IMR-90 (cell line): ENCODE data around the gene CCDC17. TPM values are rescaled to one million over a fixed set of nuclear protein-coding genes. Genes with fewer than 3 reads are reported as not detected.

ENCODE experiments used
- ATAC-seq: fragments of 200-7000 bp; cut with Tn5 transposase; 2 replicates; pipeline ENCODE4 v1.9.1; 2020; ENCODE audit warnings: low read depth, mild to moderate bottlenecking, moderate library complexity
- BruUV-seq: library from RNA; stranded (reverse); fragments of 400-500 nt; replicated peaks from 2 replicates; lab custom pipeline; 2021; lab: Mats Ljungman, UMichigan
- CTCF ChIA-PET: fragments of 300-600 bp; formaldehyde crosslinking; extraction: SDS; loops from one replicate; lab custom pipeline; 2021; ENCODE audit warnings: antibody characterized with exemption; lab: Yijun Ruan, JAX
- POLR2A ChIA-PET: fragments of 300-600 bp; sonication (Branson Sonifier 250); formaldehyde crosslinking; loops from one replicate; lab custom pipeline; 2022; ENCODE audit warnings: antibody characterized with exemption; ENCODE audit not compliant: unreplicated experiment; lab: Charles Lee
- DNase-seq: peaks from one replicate; pipeline ENCODE4 v3.0.0; 2013
- H2AFZ ChIP-seq: replicated peaks from 2 replicates; pipeline ENCODE3; 2013; ENCODE audit warnings: low read length, mild to moderate bottlenecking; ENCODE audit not compliant: poor library complexity
- H2AK5ac ChIP-seq: 2 replicates; pipeline ENCODE4 v1.6.1; 2013; ENCODE audit warnings: low read depth, low read length, inconsistent platforms
- H2AK9ac ChIP-seq: replicated peaks from 2 replicates; pipeline ENCODE3; 2013; ENCODE audit warnings: mild to moderate bottlenecking, low read depth, low read length, moderate library complexity; ENCODE audit not compliant: poor library complexity
- H2BK120ac ChIP-seq: 2 replicates; pipeline ENCODE4 v1.6.1; 2013; ENCODE audit warnings: low read depth, low read length, inconsistent platforms
- H2BK15ac ChIP-seq: 3 replicates; pipeline ENCODE4 v1.6.1; 2013; ENCODE audit warnings: low read depth, low read length, inconsistent platforms
- H2BK20ac ChIP-seq: 2 replicates; pipeline ENCODE4 v1.6.1; 2013; ENCODE audit warnings: low read depth, mild to moderate bottlenecking, inconsistent platforms, low read length, moderate library complexity
- H2BK5ac ChIP-seq: 2 replicates; pipeline ENCODE4 v1.6.1; 2013; ENCODE audit warnings: mild to moderate bottlenecking, low read depth, low read length, inconsistent platforms; ENCODE audit not compliant: poor library complexity, severe bottlenecking
- H3K14ac ChIP-seq: replicated peaks from 2 replicates; pipeline ENCODE4 v1.6.1; 2013; ENCODE audit warnings: low read depth, low read length, inconsistent platforms
- H3K18ac ChIP-seq: 2 replicates; pipeline ENCODE4 v1.6.1; 2013; ENCODE audit warnings: low read depth, low read length, control low read depth
- H3K23ac ChIP-seq: 2 replicates; pipeline ENCODE4 v1.6.1; 2013; ENCODE audit warnings: low read depth, low read length, inconsistent platforms
- H3K27ac ChIP-seq: 2 replicates; pipeline ENCODE4 v1.5.1; 2013; ENCODE audit warnings: mild to moderate bottlenecking, control low read depth, low read length; ENCODE audit not compliant: insufficient read depth
- H3K27me3 ChIP-seq: 2 replicates; pipeline ENCODE4 v1.6.1; 2013; ENCODE audit warnings: low read length; ENCODE audit not compliant: control insufficient read depth, insufficient read depth
- H3K36me3 ChIP-seq: 2 replicates; pipeline ENCODE4 v1.6.1; 2013; ENCODE audit warnings: low read length, mixed read lengths; ENCODE audit not compliant: control insufficient read depth, insufficient read depth
- H3K4ac ChIP-seq: 2 replicates; pipeline ENCODE4 v1.6.1; 2013; ENCODE audit warnings: low read depth, low read length, inconsistent platforms
- H3K4me1 ChIP-seq: 2 replicates; pipeline ENCODE4 v1.6.1; 2013; ENCODE audit warnings: low read length, mixed read lengths; ENCODE audit not compliant: control insufficient read depth, insufficient read depth
- H3K4me2 ChIP-seq: 2 replicates; pipeline ENCODE4 v1.6.1; 2013; ENCODE audit warnings: low read depth, mild to moderate bottlenecking, control low read depth, low read length, moderate library complexity
- H3K4me3 ChIP-seq: 2 replicates; pipeline ENCODE4 v1.5.1; 2013; ENCODE audit warnings: low read depth, mild to moderate bottlenecking, control low read depth, low read length, moderate library complexity; ENCODE audit not compliant: insufficient read depth
- H3K56ac ChIP-seq: 2 replicates; pipeline ENCODE4 v1.6.1; 2013; ENCODE audit warnings: low read length, inconsistent platforms; ENCODE audit not compliant: insufficient read depth; ENCODE audit errors: extremely low read depth
- H3K79me1 ChIP-seq, 2 experiments: 2 replicates each; pipeline ENCODE4 v1.6.1; 2013; ENCODE audit warnings: low read length in 2 of 2, inconsistent platforms in 1 of 2, low read depth in 1 of 2
- H3K9ac ChIP-seq: 2 replicates; pipeline ENCODE4 v1.6.1; 2013; ENCODE audit warnings: low read depth, low read length, control low read depth
- H3K9me1 ChIP-seq: 2 replicates; pipeline ENCODE4 v1.6.1; 2013; ENCODE audit warnings: low read length, inconsistent platforms; ENCODE audit not compliant: insufficient read depth
- H3K9me3 ChIP-seq: 2 replicates; pipeline ENCODE4 v1.6.1; 2013; ENCODE audit warnings: low read length; ENCODE audit not compliant: control insufficient read depth, insufficient read depth
- H4K20me1 ChIP-seq: 2 replicates; pipeline ENCODE4 v1.6.1; 2013; ENCODE audit warnings: low read length, inconsistent platforms; ENCODE audit not compliant: insufficient read depth
- H4K5ac ChIP-seq: 2 replicates; pipeline ENCODE4 v1.6.1; 2013; ENCODE audit warnings: mild to moderate bottlenecking, low read depth, low read length, control low read depth
- H4K8ac ChIP-seq, 2 experiments: 2 replicates each; pipeline ENCODE4 v1.6.1; 2013; ENCODE audit warnings: low read depth in 2 of 2, low read length in 2 of 2, control low read depth in 1 of 2, inconsistent platforms in 1 of 2
- H4K91ac ChIP-seq: 2 replicates; pipeline ENCODE4 v1.6.1; 2013; ENCODE audit warnings: low read depth, low read length, inconsistent platforms; ENCODE audit not compliant: insufficient read depth
- BHLHE40 ChIP-seq: fragments of 150-350 bp; IDR thresholded peaks from 2 replicates; pipeline ENCODE4 v1.6.1; 2016; ENCODE audit warnings: mild to moderate bottlenecking, low read depth, low read length
- CHD1 ChIP-seq: IDR thresholded peaks from 2 replicates; pipeline ENCODE4 v1.6.1; 2012; ENCODE audit warnings: low read depth, low read length, improper control_type of control experiment
- MXI1 ChIP-seq: IDR thresholded peaks from 2 replicates; pipeline ENCODE4 v1.6.1; 2012; ENCODE audit warnings: low read depth, mild to moderate bottlenecking, low read length, moderate library complexity, borderline replicate concordance
- NFE2L2 ChIP-seq: fragments of 150-350 bp; IDR thresholded peaks from 2 replicates; pipeline ENCODE4 v1.6.1; 2016; ENCODE audit warnings: low read depth, mild to moderate bottlenecking, low read length
- POLR2A ChIP-seq: IDR thresholded peaks from 2 replicates; pipeline ENCODE4 v1.6.1; 2012; ENCODE audit warnings: mild to moderate bottlenecking, low read depth, low read length
- RAD21 ChIP-seq: IDR thresholded peaks from 2 replicates; pipeline ENCODE4 v1.6.1; 2012; ENCODE audit warnings: low read length, improper control_type of control experiment
- RCOR1 ChIP-seq: IDR thresholded peaks from 2 replicates; pipeline ENCODE4 v1.6.1; 2012; ENCODE audit warnings: mild to moderate bottlenecking, low read length, improper control_type of control experiment; ENCODE audit not compliant: insufficient replicate concordance
- RFX5 ChIP-seq: IDR thresholded peaks from 2 replicates; pipeline ENCODE4 v1.8.0; 2012; ENCODE audit warnings: low read depth, mild to moderate bottlenecking, low read length, moderate library complexity
- SMC3 ChIP-seq: fragments of 150-350 bp; IDR thresholded peaks from 2 replicates; pipeline ENCODE4 v1.6.1; 2016; ENCODE audit warnings: low read depth, mild to moderate bottlenecking, antibody characterized with exemption, low read length, moderate library complexity
- WGBS, 2 experiments: methylation state at CpG; one replicate each; pipeline versions ENCODE4 v1.1.5 to v1.1.7; 2013; ENCODE audit warnings: missing lambda C conversion rate in 2 of 2; ENCODE audit not compliant: insufficient read length in 1 of 2; ENCODE audit errors: extremely low coverage in 2 of 2; 5-methylcytosine and 5-hydroxymethylcytosine counted together
- dilution Hi-C: fragments of 300-500 bp; cut with HindIII; formaldehyde crosslinking; loops from one replicate; pipeline ENCODE4 v1.14.3; 2018; ENCODE audit warnings: low sequenced_read_pairs; ENCODE audit not compliant: unreplicated experiment
- in situ Hi-C: fragments of 300-500 bp; cut with MboI; formaldehyde crosslinking; loops from 3 replicates; pipeline ENCODE4 v1.14.3; 2019; ENCODE audit warnings: low sequenced_read_pairs, inconsistent platforms, mixed read lengths
- intact Hi-C: fragments of 100-400 bp; cut with micrococcal nuclease; formaldehyde crosslinking; loops from 2 replicates; pipeline ENCODE4 v1.10.0; 2022
- polyA plus RNA-seq, 3 experiments: library from polyadenylated mRNA; depleted of rRNA; stranded (reverse); fragments of >200 nt; gene quantifications; 2 replicates each; pipeline ENCODE4 v1.2.3, GENCODE V29; 2012; ENCODE audit warnings: low replicate concordance in 1 of 3
- total RNA-seq: library from RNA; depleted of rRNA; stranded (reverse); fragments of >200 nt; gene quantifications from 2 replicates; pipeline ENCODE4 v1.2.3, GENCODE V29; 2012
- TF ChIP-seq, protein P1 (sequence below): fragments of 150-350 bp; IDR thresholded peaks from 2 replicates; pipeline ENCODE4 v1.6.1; 2016; ENCODE audit warnings: low read depth, mild to moderate bottlenecking, low read length, moderate library complexity, borderline replicate concordance

CCDC17 gene
- total and polyA plus RNA-seq, 2 of the 4 experiments (the other 2 are of a cell fraction): 0.18 to 0.26 TPM

DNA sequence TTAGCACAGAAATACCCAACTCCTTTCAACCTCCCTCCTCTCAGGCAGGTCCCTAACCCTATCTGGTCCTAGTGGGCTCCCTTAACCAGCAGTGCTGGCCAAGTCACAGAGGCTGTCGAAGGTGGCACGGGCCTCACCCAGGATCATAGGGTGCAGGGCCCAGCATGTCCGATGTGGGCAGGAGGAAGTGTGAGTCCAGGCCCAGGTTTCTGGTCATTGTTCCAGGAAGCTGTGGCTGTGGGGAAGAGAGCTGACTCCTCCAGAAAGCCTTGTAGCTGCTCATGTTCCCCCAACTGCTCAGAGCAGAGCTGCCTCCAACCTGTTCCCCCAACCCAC, 2.4 kb downstream of the CCDC17 start:
- ATAC-seq (no peak), DNase-seq (no peak)
- Histone ChIP-seq H3K23ac (no peak overlapping the region), H2AK9ac (no peak overlapping the region), H3K9ac (no peak overlapping the region), H2BK120ac (no peak overlapping the region), H3K27me3 (no peaks in the 10 kb centered on the region), H3K4me2 (no peak overlapping the region), H3K9me1 (peaks cover 6% of the 10 kb centered on the region; the same call in 1 of the 2 replicates), H4K8ac (no peak overlapping the region), H3K79me1 (peaks cover 0 to 9% of the 10 kb centered on the region in 2 experiments; a peak in 1 of 4 replicates), H4K5ac (no peak overlapping the region), H3K4ac (no peak overlapping the region), H2AK5ac (no peak overlapping the region), H3K9me3 (no peaks in the 10 kb centered on the region), H2BK5ac (no peak overlapping the region), H4K20me1 (peaks cover 5% of the 10 kb centered on the region; the same call in 1 of the 2 replicates), H3K18ac (no peak overlapping the region), H2BK15ac (no peak overlapping the region), H3K36me3 (peaks cover 35% of the 10 kb centered on the region), H3K14ac (no peak overlapping the region), H3K27ac (no peak overlapping the region), H3K4me3 (no peak overlapping the region), H3K56ac (no peak overlapping the region), H2BK20ac (no peak overlapping the region), H3K4me1 (no peaks in the 10 kb centered on the region; the same call in 1 of the 2 replicates), H4K91ac (no peak overlapping the region), H2AFZ (no peak overlapping the region)
- dilution Hi-C loops (no loop called here), intact Hi-C loops (no loop called here), in situ Hi-C loops (no loop called here)
- no peak for TF ChIP-seq RFX5
- TF ChIP-seq RCOR1: no peak
- TF ChIP-seq MXI1: no peak
- no peak for TF ChIP-seq POLR2A
- no peak for TF ChIP-seq NFE2L2
- TF ChIP-seq CHD1: no peak
- TF ChIP-seq, protein P1, sequence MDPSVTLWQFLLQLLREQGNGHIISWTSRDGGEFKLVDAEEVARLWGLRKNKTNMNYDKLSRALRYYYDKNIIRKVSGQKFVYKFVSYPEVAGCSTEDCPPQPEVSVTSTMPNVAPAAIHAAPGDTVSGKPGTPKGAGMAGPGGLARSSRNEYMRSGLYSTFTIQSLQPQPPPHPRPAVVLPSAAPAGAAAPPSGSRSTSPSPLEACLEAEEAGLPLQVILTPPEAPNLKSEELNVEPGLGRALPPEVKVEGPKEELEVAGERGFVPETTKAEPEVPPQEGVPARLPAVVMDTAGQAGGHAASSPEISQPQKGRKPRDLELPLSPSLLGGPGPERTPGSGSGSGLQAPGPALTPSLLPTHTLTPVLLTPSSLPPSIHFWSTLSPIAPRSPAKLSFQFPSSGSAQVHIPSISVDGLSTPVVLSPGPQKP: no peak
- TF ChIP-seq SMC3: no peak
- TF ChIP-seq BHLHE40: no peak
- no peak for TF ChIP-seq RAD21
- POLR2A ChIA-PET: no interaction called here
- CTCF ChIA-PET: no interaction called here
- BruUV-seq: no TSS peak
- no CpG with 5 or more reads among the region's 3 CpGs for WGBS, 2 experiments
